OCI-M2 (cell line): ENCODE results near the gene GNAI3.

Experiments
- DNase-seq: peaks from one replicate; lab custom pipeline; 2025; ENCODE audit not compliant: unreplicated experiment; lab: John Stamatoyannopoulos, UW

The GNAI3 gene

DNA sequence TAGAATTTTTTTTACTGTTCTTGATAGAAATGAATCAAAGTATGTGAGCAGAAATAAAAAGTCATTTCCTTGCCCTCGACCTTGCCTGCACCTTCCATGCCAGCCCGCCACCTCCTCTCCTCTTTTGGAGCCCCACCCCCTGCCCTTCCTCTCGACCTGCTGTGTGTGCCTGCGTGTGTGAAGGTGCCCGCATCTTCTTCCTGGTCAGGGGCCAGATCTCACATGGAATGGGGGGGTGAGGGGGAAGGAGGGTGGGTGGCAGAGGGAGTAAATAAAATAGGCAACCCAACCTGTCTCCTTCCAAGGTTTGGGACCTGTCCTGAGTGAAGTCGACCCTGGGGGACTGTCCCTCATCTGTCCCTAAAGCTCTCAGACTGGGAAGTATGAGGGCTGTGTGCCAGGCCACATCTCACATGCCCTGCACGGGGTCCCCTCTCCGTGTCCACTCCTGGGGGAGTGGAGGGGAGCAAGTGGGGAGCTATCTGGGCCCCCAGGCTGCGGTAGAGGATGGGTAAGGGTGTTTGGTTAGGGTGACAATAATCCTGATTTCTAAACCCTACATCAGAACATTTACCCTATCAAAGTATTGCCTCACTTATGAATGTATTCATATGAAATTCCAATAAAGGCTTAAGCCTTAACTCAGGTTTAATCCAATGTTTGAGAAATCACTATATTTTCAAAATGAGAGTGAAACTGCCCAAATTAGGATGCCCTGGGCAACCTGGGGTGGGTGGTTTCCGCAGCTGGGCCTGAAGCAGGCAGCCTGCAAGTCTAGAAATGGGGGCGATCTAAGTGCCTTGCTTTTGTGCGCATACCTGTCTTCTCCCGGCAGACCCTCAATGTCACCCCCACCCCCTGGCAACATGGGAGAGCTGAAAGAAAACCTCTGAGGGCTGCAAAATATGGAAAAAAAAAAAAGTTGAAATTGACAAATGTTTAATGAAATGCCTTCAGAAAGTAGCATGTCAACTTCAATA lies 86.6 kb downstream of the GNAI3 start:
- no peak for DNase-seq

DNA sequence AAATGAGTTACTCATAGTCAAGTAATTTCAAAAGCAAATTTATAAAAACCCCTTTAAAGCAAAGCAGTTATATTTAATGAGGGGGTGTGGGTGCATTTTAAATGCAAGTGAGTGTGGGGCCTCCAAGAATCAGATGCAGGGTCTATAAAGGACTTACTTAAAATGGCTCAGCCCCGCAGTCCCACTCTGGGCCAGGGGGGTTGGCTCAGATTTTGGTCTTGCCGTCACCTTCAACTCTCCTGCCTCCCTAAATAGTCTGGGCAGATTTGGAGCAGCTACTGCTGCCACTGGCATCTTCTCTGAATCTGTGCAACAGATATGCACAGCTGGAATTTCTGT lies 87.4 kb downstream of the GNAI3 start:
- no peak for DNase-seq

DNA sequence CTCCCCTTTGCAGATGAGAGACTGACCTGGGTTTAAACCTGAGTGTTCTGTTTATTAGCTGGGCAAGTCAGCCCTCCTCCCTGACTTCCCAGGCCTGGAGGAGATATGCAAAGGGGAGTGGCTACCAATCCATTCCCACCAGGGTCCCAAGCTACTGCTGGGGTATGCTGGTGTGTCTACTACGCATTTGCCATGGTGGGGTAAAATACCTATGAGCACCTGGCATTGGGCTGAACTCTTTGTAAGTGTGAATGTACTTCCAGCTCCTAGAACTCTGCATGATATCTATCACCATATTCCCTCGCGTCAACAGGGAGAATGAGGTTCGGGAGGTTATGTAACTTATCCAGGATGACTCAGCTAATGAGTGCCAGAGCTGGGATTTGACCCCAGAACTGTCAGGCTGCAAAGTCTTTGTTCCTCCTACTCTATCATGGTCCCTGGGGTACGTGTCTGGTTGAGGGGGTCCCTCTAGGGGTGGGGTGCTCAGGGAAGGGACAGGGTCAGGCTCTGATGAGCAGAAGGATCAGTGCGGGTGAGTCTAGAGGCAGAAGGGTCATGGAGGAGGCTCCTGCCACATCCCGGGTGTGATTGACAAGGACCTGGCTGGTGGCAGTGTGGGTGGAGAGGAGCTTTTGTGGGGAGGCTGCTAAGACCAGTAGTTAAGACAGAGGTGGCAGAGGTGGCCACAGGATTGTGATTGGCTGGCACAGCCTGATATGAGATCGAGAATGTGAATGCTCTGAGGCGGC lies 88.0 kb downstream of the GNAI3 start:
- no peak for DNase-seq

DNA sequence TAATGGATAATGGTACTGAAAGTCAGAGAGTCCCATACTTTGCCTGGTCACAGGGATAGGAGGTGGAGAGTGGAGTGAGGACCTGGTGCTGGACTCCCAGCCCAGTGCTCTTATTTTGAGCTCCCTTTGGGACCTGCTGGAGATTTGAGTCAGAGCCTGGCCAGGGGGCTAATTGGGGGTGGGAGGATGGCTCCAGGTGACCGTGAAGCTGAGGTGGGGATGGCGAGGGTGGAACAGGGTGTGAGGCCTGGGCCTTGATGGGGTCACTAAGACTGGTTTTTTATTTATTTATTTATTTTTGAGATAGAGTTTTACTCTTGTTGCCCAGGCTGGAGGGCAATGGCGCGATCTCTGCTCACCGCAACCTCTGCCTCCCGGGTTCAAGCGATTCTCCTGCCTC lies 89.0 kb downstream of the GNAI3 start:
- no peak for DNase-seq

DNA sequence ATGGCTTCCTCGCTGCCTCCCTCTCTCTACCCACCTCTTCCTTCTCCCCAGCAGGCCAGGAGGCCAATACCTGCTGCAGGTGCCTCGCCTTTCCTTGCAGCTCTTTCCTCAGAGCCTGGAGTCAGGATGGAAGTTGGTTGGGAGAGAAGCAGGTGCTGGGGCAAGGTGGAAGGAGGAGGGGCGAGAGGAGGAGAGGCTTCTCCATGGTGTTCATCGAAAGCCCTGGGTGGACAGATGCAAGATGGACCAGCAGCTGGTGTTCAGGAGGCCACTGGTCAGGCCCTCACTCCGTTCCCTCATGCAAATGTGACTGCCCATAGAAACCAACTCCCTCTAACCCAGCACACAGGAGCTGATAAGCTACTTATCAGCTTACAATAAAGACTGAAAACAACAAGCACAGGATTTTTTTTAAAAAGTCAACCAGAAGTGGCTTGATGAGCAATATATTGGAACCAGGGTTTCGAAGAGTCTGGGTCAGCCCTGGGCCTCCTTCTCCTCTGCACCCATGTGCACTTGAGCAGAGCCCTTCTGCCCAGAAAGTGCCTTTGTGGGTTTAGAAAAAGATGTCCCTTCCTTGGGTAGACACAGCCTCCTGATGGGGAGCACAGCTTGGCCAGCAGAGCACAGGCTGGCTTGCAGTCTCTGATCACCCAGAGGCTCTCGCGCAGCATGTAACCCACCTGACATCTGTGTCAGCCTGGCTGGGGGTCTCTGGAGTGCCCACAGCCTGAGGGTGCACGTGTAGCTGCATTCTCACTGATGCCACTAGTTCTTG lies 90.8 kb downstream of the GNAI3 start:
- no peak for DNase-seq

DNA sequence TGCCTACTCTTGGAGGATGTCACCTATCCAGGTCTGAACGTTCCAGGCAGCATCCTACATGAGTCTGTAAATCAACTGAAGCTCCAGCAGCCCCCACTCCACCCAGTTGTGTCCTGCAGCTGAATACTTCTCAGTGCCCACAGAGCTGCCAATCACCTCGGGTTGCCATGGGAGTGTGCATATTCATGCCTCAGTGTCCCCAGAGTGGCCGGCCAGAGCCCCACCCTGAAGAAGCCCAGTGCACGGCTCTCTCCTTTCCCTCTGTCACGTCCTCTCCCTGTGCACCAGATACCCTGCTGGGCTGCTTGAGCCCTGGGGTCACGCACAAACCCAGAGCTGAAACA lies 91.4 kb downstream of the GNAI3 start:
- DNase-seq = no peak

DNA sequence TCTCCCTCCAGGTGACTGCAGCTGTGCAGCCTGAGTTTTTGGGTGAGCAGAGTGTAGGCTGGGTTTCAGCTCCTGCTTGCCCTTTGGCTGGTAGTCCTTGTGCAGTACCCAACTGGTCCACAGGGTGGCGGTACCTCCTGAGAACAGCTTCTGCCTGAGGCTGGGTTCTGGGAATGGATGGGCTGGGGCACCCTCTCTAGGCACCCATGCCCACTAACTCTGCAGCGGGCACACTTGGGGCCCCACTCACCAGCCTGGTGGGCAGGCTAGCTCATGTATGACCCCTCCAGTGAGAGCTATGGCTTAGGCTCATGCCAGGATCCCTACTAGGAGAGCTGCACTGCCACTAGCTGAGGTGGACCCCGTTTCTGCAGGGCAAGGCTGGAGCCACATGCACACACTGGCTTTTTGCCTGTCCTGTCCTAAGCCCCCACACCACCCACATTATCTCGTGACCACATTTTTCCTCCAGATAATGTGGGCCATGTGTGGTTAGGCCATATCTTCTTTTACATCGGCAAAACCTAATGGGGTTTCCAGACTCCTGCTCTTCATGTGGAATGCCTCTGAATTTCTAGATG lies 92.0 kb downstream of the GNAI3 start:
- no peak for DNase-seq

DNA sequence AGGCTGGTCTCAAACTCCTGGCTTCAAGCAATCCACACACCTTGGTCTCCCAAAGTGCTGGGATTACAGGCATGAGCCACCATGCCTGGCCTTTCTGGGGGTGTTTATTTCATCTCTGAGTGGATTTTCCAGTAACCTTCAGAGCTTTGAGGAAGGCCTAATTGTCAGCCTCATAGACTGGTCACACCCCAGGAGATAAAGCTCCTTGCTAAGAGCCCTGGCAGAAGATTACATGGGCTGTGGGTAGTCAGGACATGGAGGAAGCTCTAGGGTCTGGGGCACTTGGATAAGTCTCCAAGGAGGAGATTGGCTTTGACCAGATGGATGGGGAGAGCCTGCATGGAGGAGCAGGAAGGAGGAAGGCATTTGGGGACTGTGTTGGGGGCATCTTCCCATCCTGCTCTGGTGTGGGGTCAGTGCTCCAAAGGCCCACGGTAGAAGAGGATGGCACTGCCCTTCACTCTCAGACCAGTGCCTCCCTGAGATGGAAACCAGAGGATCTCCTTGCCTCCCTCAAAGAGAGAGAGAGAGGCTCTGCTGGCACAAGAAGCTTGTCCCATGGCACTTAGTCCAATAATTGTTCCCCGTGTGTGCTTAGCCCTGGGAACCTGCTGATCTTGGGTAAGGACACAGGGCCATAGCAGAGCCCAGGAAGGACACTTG lies 92.8 kb downstream of the GNAI3 start:
- DNase-seq = no peak

DNA sequence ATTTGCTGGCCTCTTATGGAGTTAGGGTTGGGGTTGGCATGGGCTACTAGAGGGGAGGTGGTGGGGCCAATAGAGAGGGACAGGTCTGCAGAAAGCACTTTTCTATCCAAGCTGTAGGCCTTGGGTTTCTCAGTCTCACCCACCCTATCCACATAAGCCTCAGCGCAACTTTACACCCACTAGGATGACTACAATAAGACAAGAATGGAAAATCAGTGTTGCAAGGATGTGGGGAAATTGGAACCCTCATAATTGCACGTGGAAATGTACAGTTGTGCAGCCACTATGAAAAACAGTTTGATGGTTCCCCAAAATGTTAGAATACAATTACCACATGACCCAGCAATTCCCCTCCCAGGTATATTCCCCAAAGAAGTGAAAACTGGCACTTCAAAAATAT lies 93.4 kb downstream of the GNAI3 start:
- DNase-seq = no peak

DNA sequence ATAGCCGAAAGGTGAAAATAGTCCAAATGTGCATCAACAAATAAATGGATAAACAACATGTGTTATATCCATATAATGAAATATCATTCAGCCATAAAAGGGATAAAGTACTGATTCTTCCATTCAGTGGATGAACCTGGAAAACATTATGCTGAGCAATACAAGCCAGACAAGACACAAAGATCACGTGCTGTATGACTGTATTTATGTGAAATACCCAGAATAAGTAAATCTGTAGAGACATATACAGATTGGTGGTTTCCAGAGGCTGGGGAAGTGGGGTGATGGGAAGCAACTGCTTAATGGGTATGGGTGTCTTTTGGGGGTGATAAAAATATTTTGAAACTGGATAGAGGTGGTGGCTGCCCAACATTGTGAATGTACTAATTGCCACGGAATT lies 94.2 kb downstream of the GNAI3 start:
- DNase-seq = no peak

DNA sequence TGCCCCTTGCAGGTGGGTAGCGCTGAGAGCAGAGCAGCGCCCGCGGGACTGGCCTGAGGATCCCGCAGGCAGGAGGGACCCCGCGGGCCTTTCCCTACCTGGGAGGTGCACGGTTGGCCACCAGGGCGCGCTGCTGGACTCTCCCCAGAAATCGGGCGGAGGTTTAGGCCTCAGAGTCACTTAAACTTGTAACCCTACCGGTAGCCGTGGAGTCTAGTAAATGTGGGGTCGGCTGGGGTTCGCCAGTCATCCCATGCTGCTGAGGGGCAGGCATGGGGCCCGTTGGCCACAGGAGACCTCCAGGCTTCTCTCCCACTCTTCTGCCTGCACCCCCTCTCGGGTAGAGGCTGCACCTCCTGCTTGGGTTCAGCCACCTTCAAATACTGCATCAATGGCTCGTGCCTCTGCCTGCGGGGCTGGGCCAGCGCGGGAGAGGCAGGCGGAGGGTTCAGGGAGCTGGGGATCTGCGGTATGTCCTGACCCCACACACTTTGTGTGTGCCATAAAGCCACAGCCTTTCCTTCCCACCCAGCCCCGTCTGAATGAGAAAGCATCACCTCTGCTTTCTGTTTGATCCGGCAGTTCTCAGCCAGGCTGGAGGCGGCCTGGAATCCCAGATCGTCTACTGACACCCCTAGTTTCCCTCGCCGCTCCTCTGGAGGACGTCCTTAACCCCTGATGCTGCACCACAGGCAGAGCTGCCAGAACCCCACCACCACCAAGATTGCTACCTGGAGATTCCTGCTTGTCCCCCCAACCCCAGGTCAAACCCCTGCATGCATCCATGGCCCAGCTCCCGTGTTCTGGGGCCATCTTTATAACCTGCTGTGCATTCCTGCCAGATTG lies 95.2 kb downstream of the GNAI3 start:
- DNase-seq = peak; percentile 20

DNA sequence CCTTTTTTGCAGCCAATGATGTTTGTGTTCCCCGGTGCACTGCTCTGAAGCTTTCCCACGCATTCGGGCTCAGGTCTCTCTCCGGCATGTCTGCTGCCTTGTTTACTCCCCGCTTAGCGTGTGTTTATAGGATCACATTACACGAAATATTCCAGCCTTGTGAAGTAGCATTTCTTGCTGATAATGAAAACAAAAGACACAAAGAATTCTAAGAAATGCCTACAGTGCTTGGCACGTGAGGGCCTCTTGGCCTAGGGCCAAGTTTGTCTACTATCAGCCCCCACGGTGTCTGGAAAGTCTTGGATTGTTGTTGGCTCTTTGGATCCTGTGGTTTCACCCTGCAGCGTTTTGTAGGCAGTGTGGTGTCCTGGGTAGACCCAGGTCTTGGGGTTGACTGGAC lies 96.3 kb downstream of the GNAI3 start:
- no peak for DNase-seq

DNA sequence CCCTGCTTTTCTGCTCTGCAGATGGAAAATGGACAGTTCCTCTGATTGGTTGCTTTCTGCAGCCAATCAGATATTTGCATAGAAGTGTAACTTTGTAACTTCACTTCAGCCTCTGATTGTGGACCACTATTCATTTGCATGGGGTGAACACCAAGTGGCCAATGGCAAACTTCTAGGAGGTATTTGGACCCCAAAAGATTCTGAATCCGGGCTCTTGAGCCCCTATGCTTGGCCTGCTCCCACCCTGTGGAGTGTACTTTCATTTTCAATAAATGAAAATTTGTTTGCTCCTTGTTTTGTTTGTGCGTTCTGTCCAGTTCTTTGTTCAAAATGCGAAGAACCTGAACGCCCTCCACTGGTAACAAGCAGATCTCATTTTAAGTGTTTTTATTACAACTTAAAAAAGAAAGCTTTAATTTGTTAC lies 101.1 kb downstream of the GNAI3 start:
- peak; percentile 12 for DNase-seq

DNA sequence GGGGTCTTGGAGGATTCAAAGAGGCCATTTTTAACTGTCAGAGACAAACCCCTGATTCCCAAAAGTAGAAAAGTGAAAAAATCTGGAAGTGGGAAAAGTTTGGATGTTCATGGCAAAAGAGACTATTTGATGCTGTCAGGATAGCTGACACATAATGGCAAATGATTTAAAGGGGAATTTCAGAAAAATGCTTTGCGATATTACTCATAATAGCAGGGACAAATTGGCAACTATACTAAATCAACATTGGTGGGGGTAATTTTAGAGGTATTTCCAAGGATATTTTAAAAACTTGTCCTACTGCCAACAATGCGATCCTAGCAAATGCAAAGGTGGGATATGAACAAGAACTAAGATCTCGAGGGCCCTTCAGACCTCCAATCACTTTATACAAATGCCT lies 102.2 kb downstream of the GNAI3 start:
- DNase-seq = no peak

DNA sequence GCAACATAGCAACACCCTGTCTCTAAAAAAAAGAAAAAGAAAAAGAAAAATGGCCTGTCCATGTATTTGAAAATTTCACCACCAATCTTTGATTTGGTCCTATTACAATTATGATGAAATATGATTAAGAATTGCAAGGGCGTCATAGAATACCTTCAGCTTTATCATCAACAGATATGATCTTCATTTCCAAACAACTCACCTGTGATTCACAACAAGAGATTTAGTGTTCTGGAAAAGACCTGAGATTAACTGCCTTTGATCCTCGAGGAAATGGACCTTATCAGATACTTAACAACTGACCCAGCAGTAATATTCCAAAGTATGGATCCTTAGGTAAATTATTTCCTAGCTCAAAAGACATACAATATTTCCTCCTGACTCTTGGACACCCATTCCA lies 104.0 kb downstream of the GNAI3 start:
- DNase-seq = no peak

DNA sequence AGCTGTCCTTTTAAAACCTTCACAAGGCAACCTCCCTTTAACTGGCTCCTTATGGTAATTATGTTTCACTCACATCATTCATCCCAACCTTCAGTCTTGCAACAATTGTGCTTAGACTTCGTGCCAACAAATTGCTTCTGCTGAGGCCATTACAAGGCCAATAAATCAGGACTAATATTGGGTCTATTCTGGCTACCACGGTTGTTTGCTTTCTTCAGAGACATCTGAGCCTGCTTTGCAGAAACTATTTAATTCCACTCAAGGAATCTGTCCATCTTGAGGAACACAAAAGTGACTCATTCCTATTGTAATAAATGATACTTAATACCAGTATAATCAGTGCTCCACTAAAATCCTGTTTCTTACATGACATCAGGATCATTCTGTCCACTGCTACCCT lies 104.9 kb downstream of the GNAI3 start:
- no peak for DNase-seq

DNA sequence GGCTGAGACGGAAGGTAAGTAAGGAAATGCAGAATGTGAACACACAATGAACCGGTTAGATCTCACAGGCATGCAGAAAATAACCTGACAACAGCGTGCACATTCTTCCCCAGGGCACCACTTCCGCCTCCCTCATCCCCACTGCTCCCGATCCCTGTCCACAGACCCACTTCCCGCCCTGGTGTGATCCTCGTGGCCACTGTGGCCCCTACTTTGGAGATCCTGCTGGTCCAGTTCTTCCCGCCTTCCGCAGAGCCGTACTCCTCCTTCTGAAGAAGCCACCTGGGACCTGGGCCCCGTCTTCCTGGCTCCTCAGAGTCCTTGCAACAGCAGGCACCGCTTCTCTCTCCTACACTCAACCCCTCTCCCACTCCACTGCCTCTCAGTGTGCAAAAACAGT lies 106.1 kb downstream of the GNAI3 start:
- DNase-seq = no peak

DNA sequence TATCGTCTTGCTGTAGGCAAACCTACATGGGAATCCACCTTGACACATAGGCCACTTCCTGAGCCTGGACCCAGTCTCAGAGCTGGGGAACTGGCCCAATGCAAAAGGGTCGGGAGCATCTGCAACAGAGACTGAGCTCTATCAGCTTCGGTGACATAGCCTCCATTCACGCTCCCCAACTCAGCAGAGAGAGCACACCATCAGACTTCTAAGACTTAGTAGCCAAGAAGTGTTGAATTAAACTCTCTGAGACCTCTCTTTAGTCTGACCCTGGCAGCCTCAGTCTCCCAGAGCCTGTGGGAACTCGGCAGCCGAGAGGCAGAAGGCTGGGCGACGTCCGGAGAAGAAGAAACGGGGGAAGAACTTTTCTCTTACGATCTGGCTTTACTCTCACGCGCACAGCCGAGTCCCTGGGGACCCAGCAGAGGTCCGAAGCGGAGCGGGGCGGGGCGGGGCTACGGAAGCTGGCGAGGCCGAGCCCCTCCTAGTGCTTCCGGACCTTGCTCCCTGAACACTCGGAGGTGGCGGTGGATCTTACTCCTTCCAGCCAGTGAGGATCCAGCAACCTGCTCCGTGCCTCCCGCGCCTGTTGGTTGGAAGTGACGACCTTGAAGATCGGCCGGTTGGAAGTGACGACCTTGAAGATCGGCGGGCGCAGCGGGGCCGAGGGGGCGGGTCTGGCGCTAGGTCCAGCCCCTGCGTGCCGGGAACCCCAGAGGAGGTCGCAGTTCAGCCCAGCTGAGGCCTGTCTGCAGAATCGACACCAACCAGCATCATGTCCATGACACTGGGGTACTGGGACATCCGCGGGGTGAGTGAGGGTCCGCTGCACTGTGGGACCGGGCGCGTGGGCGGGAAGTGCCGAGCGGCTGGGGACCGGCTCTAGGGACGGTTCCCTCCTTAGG lies 107.5 kb downstream of the GNAI3 start, which contains the start of gene GSTM4:
Gene GSTM4, plus strand, starts transcription at position 485 of the 905 bp plus-strand sequence. Its CDS starts 291 bp downstream, at position 776.
- DNase-seq = peak; percentile 33

DNA sequence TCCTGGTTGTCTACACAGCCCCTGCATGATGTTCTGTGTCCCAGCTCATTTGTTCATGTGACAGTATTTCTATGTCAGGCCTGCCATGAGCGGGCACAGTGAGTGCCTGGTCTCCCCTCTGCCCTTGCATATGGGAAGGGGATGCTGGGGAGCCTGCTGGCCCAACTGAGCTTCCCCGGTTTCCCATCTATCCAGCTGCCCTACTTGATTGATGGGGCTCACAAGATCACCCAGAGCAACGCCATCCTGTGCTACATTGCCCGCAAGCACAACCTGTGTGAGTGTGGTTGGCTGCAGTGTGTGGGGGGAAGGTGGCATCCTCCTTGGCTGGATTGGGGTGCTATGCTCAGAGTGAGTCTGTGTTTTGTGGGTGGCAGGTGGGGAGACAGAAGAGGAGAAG lies 109.0 kb downstream of the GNAI3 start:
- DNase-seq = no peak
